ENCODE data around the gene ABCG1.
"Not testable (repeated sequence)": the region's sequence is repeated elsewhere in the genome, so short reads cannot be mapped to it uniquely, and the experiment has no call there.

ABCG1 gene

DNA sequence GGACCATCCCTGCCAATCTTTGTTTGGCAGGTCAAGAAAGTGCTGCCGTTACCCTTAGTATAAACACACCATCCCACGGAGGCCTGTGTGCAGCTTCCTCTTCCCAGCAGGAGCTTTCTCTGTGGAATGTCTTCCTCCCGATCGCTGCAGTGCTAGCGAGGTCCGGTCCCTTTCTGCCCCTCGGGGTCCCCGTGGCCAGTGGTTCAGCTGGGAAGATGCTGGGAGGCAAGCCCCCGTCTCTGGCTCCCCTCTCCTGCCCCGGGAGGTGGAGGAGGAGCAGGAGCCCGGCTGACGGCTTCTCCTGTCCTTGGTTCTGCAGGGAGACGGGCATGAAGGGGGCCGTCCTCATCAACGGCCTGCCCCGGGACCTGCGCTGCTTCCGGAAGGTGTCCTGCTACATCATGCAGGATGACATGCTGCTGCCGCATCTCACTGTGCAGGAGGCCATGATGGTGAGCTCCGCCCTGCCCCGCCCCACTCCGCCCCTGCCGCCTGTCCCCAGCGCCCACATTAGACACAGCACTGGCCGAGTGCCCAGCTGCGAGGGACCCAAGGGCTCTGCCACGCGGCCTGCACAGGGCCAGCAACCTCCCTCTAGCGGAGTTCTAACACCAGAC, 54.2 kb downstream of the ABCG1 start:
- no peak for DNase-seq

DNA sequence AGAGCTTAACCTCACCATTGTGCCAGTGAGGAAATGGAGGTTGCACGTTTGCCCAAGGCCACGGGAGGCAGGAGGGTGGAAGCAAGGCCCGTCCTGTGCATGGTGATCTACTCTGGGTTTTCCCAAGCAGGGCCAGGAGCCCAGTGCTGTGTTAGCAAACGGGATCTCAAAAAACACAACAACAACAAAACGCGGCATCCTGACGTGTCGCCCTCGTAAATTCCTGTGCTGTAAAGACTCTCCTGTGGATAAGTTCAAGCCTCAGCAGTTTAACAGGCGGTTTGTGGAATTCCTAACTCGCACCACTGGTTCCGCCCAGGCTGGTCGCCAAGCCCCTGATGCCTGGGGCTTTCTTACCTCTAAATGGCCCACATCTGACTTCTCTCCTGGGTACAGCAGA, 57.1 kb downstream of the ABCG1 start:
- DNase-seq = no peak

DNA sequence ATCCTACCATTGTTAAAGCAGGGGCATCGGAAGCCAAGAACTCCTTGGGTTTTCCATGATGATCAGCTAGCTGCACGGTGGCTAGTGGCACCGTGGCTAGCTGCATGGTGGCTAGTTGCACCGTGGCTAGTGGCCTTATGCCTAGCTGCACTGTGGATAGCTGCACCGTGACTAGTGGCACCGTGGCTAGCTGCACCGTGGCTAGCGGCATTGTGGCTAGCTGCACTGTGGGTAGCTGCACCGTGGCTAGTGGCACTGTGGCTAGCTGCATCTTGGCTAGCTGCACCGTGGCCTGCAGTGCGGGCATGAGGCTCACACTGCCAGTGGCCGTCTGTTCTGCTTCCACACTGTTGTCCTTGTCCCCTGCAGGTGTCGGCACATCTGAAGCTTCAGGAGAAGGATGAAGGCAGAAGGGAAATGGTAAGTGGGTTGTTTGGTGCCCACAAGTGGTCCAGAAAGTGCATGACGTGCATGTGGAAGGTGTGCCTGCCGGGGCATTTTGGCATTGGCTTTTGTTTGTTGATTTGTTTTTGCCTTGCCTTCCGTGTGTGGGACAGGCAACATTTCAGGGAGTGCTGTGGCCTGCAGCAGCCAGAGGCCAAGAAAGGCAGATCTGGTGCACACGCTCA, 57.7 kb downstream of the ABCG1 start:
- DNase-seq = no peak

DNA sequence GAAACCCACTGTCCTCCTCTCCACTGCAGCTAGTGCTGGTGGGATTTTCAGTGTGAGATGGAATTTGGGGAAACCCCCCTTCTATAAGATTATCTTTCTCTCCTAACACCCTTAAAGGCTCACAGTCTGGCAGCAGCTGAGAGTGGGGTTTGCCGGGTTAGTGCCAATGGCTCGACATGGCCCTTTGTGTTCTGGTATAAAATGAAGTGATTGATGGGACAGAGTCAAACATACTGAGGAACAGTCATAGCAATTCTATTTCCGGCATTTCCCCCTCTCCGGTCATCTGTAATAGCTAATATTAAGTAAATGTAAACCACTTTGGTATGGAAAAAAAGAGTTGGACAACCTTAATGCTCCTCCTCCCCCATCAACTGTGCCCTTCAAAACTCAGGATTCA, 58.7 kb downstream of the ABCG1 start:
- DNase-seq = no peak

DNA sequence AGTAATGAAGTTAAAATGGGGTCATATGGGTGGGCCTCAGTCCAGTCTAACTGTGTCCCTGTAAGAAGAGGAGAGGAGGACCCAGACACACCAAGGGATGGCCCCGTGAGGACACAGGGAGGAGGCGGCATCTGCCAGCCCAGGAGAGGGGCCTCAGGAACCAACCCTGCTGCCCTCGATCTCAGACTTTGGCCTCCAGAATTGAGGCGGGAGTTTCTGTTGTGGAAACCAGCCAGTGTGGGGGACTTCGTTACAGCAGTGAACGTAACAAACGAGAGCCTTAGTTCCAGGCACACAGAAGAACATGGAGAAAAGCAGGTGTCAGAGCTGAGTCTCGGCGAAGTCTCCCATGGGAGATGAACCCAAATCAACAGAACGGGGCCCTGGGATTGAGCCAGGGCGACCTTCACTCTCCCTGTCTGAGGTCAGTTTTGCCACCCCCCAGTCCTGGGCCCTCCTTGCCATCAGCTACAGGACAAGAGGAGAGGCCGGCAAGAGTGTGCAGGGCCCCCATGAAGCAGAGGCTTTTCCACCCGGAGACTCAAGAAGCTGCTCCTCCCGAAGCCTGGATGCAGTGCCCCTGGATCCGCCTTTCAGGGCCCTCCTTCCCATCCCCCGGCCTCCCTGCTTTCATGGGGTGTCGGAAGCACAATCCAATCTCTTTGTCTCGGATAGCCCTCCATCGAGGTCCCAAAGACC, 59.7 kb downstream of the ABCG1 start:
- DNase-seq = no peak

DNA sequence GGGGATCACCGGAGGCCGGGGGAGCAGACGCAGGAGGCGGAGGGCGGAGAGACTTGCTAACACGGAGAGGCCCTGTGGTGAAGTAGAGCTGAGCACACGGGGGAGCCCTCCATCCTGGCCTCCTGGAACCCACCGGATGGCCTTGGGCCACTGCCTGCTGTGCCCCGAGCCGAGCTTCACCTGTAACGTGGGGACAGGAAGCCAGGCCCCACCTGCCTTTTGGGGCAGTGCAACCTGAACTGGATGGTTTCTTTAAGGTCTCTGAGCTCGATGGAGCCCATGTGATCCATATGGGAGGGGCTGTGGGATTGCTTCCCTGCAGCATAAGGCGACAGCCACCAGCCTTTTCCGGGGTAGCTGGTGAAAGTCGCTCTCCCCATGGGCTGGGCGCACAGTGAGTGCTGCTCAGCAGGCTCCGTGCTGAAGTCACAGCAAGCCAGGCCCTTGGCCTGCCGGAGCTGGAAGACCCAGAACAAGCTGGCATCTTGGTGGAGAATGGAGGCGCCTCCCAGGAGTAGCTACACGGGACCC, 60.5 kb downstream of the ABCG1 start:
- DNase-seq = no peak

DNA sequence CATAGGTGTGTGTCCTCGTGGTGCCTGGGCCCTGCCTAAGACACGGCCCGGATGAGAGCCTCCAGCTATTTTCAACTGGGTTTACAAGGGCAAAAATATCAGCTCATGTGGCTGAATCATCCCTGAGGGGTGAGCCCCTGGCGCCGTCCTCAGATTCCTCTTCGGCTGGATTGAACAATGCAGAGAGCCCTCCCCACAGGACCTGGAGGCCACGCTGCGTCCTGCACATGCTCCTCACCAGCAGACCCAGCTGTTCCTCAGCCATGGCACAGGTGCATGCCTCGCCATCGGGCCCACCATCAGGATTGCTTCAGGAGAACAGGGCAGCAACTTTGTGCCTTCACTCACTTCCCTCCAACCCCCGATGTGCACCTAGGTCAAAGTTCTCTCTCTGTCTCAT, 60.9 kb downstream of the ABCG1 start:
- no peak for DNase-seq

DNA sequence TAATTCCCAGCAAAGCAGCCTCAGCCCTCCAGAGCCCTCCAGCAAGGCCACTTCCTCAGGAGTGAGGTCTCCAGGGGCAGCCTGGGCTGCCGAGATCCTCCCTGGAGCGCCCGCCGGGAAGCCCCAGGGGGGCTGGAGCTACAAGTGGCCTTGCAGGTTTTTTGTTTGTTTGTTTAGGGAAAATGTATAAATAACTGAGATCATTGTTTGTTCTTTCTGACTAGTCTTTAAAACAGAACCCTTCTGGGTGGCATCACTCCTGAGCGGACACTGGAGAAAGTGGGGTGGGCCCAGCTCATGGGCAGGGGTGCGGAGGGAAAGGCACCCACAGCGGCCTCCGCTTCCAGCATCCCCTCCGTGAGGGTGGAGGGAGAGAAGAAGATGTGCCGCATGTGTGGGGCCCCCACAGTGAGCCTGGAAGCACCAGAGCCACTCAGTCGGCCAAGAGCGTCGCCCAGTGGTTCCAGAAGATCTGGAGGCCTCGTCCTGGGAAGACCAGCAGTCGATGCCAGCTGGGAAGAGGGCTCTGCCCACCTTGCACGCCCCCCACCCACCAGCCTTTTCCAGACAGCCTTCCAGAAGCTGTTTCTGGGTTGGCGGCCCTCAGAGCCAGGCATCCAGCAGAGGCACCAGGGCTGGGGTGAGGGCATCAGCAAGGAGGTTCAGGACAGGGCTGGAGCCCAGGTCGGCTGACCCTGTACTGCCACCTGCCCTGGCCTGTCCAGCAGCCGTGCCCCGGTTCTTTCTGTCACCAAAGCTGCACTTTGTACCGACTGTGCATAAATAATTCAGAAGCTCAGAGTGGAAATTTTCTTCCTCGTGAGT, 61.6 kb downstream of the ABCG1 start:
- no peak for DNase-seq

DNA sequence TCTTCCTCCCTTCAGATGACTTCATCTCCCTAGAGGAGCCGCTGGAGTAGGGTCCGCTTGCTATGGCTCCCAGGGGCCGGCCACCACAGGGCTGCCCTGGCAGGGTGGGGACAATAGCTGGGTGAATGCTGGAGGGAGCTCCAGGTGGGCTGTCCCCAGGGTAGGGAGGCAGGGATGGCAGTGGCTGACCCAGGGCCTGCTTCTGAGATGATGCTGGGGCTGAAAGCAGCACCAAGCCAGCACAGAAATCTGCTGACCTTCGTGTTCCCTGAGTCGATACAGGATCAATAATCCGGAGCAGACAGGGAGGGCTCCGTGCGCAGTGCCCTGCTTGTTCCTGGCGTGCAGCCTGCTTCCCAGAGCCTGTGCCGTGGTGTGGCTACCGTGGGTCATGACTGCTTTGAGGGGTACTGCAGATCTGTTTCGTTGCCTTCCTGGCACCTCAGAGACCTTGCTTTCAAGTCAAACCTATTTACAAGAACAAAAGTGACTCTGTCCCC, 62.3 kb downstream of the ABCG1 start:
- no peak for DNase-seq

DNA sequence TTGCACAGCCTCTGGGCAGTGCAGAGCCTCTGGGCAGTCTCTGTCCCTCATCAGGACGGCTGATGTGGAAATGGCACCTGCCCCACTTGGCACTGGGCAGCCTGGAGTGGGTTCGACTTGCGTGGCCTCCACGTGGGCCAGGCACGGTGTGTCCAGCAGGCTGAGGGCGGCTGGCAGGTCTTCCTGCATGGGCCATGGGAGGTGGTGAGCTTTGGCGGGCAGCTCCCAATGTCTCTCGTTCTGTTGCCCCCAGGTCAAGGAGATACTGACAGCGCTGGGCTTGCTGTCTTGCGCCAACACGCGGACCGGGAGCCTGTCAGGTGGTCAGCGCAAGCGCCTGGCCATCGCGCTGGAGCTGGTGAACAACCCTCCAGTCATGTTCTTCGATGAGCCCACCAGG, 63.1 kb downstream of the ABCG1 start:
- no peak for DNase-seq

DNA sequence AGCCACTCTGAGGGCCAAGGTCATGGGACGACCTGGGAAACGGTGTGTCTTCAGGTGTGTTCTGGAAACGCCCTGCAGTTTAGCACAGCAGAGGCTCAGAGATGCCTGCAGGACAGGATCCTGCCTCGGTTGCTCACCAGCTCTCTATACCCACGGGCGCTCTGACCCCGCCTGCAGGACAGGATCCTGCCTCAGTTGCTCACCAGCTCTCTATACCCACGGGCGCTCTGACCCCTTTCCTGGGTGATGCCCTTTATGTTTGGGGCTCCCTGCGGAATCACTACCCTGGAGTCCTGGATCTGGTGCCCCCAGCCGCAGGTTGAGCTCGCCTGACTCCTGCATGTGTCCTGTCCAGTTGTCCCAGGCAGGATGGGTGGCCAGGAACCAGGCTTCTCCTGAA, 63.8 kb downstream of the ABCG1 start:
- no peak for DNase-seq

DNA sequence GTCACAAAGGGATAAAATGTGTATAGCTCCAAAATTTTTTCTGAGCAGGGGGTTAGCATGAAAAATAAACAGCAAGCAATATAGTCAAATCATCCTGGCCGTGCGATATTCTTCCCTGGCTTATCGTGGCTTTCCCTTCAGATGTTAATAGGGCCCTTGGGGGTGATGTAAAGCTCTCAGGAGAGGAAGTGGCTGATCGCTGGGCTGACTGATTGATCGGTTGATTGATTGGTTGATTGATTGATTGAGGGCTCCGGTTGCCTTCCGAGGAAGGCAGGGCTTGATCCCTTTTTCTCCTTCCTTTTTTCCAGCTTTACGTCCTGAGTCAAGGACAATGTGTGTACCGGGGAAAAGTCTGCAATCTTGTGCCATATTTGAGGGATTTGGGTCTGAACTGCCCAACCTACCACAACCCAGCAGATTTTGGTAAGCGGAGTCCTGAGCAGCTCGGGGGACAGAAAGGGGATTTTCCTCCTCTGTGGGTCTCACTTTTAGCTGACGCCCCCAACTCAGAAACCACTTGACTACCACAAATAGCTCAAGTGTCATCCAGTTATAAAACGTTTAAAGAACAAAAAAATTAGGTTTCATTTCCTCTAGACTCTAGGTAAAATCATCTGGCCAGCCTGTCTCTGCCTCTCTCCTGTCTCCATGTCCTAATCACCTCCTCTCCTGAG, 66.8 kb downstream of the ABCG1 start:
- no peak for DNase-seq

DNA sequence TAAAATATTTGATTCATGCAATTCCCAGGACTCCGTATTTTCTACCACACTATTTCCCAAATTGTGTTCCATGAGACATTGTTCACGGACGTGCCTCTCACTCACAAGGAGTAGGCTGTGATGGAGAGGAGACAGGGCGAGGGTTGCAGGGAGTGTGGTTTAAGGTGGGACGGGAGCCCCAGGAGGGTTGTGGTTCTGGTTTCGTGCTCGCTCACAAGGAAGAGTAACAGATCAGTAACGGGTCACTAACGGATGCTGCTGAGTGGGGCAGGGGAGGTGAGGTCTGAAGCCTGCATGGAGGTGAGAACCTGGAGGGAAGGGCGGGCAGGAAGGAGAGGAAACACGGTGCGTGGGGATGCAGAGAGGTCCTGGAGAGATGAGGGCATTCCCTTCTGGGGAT, 67.5 kb downstream of the ABCG1 start:
- DNase-seq = no peak

DNA sequence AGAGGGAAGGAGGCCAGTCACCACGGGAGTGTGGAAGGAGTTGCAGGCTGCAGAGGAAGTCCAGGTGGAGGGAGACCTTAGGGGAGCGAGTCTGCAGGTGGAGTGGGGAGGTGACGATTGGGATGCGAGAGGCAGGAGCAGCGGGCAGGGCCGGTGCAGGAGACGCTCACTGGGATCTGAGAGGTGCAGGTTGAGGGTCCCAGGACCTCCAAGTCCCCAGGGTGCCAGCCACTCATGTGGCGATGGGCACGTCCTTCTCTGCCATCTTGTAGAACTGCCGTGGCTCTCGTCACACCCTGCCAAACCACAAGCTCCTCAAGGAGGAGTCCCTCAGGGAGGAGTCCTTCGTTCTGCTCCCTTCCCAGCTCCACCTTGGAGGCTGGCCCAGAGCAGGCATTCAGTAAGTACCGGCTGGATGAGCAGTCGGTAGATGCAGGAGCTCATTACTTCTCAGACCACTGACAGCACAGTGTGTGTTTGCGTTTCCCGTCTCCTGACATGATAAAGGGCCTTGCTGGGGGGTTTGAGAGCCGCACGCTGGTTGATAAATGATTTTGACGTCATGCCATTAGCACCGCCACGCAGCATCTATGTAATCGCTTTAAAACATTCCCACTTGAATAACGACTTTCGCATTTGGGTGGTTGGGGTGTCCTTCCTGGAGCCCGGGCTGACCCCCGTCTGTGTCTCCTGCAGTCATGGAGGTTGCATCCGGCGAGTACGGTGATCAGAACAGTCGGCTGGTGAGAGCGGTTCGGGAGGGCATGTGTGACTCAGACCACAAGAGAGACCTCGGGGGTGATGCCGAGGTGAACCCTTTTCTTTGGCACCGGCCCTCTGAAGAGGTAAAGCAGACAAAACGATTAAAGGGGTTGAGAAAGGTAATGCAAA, 68.5 kb downstream of the ABCG1 start:
- no peak for DNase-seq

DNA sequence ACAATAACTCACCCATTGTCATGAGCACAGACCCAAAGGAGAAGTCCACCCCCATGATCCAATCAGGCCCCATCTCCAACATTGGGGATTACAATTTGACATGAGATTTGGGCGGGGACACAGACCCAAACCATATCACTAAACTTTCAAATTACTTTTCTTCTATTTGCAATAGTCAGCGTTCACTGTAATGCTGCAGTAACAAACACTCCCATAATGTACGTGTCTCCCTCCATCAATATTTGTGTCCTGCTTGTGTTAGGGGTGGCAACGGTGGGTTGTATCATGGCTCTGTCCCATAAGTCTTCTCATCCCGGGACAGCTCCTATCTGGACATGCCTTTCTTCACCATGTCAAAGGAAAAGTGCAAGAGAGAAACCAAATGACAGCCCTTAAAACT, 70.0 kb downstream of the ABCG1 start:
- DNase-seq = no peak

DNA sequence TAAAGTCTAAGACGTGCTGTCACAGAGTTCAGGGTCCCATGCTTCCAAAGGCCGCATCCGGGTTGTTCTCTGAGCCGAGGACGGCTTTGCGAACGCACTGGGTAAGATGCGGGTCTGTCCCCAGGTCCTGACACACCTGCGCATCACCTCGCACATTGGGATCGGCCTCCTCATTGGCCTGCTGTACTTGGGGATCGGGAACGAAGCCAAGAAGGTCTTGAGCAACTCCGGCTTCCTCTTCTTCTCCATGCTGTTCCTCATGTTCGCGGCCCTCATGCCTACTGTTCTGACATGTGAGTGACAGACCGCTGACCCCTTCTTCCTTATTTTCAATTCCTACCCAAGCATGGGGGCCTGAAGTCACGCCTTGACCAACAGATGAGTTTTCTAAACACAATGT, 71.0 kb downstream of the ABCG1 start:
- no peak for DNase-seq

DNA sequence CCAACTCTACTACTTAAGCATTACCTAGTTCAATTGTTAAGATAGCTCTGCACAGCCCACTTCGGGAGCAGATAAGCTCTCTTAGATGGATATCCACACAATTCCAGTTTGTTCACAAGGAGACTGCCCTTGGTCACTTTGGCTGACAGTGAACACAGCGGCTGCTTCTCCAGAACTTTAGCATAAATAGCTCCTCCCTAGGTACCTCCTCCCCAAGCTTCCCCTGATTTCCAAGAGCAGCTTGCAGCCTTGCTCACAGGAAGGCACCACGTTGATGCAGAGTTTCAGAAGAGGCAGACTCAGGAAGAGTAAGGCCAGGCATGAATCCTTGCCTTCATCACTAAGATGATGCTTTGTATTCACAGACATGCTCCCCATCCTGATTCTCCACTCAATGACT, 71.6 kb downstream of the ABCG1 start:
- DNase-seq = no peak

DNA sequence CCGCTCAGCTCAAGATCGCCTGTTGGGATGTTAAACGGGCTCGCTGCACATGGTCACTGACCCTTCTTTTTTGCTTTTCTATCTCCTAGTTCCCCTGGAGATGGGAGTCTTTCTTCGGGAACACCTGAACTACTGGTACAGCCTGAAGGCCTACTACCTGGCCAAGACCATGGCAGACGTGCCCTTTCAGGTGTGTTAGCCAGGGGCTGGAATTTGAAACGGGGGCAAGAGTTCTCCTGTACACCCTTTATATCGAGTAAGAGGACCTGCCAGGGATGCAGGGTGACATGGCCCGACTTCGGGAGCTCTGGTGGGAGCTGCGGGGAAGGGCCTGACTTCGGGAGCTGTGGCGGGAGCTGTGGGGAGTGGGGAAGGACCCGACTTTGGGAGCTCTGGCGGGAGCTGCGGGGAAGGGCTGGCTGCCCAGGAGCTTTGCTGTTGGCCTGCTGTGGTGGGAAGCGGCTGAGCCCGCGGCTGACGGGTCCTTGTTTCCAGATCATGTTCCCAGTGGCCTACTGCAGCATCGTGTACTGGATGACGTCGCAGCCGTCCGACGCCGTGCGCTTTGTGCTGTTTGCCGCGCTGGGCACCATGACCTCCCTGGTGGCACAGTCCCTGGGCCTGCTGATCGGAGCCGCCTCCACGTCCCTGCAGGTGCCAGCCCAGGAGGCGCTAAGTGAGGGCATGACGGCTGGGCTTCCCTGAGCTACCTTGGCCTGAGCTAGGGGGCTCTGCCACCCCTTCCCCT, 72.2 kb downstream of the ABCG1 start:
- no peak for DNase-seq

DNA sequence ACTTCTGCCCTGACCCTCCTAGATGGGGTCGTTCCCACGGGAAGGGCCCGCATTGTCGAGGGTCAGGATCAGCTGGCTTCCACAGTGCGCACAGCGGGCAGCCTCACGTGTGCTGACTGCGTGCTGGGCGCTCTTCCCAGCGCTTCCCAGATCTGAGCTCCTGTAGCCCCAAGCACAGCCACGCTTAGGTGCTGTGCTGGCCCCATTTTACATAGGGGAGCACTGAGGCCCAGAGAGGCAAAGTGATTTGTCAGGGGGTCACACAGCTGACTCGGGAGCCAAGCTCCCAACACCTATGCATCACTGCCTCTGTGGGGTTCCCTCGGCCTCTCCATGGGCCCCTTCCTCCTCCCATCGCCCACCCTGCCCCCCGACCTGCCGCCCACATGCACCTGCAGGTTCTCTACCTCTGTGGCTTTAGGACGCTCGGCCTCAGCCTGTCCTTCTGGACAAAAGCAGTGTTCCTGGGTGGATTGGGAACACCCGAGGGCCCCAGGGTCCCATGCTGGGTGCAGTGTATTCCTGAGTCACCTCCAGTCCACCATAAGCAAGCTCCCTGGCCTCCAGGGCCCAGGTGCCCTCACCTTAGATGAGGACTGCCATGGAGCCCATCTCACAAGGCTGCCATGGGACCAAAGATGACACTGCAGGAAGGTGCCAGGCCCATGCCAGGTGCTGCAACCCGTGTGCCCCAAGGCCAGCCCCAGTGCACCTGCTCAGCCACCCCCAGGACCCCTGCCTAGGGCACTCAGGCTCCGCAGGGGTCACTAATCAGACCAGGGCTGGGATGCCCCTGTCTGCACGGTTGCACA, 73.0 kb downstream of the ABCG1 start:
- DNase-seq = no peak

DNA sequence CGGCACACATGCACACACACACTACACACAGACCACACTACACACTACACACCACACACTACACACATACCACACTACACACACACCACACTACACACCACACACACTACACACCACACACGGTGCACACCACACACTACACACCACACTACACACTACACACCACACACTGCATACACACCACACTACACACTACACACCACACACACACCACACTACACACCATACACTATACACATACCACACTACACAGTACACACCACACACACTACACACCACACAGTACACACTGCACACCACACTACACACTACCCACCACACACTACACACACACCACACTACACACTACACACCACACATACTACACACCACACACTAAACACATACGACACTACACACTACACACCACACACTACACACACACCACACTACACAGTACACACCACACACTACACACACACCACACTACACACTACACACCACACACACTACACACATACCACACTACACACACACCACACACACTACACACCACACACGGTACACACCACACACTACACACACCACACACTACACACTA, 73.7 kb downstream of the ABCG1 start:
- DNase-seq = not testable (repeated sequence)

Data from amniotic stem cell (primary cell).